Fibroblast of the conjunctiva (primary cell): ENCODE results near the gene TF.
"Not testable (repeated sequence)": the region's sequence is repeated elsewhere in the genome, so short reads cannot be mapped to it uniquely, and the experiment has no call there.

Experiments used
- DNase-seq: peaks from one replicate; pipeline ENCODE4 v3.0.0-alpha.2; 2010; ENCODE audit warnings: low read depth

Gene TF

DNA sequence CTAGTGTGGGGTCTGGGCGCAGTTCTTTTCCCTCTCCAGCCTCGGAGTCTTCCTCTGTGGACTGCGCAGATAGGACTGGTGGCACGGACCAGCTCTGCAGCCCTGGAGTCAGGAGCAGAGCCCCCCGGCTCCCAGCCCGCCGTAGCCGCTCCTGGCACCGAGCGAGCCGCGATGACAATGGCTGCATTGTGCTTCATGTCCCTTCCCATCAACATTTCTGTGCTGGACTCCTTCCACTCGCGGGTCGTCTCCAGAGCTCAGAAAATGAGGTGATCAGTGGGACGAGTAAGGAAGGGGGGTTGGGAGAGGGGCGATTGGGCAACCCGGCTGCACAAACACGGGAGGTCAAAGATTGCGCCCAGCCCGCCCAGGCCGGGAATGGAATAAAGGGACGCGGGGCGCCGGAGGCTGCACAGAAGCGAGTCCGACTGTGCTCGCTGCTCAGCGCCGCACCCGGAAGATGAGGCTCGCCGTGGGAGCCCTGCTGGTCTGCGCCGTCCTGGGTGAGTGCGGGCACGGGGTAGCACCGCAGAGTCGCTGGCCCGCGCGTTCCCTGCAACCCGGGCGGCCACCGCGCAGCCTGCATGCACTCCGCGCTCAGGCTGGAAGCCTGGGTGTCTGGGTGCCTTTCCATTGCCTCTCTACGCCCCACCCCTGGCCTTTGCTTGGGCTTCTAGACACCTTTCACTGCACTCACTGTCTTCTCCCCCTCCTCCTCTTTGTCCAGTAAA, at the start of gene TF:
Gene TF, plus strand, starts transcription at position 413 of the 731 bp plus-strand sequence. Its CDS starts 48 bp downstream, at position 461.
- DNase-seq, result no peak

DNA sequence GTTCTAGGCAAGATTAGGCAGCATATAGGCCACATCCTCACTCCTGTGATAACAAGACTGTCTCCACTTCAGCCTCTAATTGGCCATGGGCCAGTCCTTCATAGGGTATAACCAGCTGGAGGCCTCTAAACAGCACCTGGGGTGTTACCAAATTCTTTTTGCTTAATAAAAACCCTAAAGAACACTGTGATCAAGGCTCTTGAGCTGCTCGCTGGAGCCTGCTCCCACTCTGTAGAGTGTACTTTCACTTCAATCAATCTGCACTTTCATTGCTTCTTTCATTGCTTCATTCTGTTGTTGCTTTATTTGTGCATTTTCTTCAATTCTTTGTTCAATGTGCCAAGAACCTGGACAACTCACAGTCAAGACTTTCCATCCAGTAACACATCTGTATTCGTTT, 48.2 kb upstream of the TF start:
- DNase-seq, result no peak

DNA sequence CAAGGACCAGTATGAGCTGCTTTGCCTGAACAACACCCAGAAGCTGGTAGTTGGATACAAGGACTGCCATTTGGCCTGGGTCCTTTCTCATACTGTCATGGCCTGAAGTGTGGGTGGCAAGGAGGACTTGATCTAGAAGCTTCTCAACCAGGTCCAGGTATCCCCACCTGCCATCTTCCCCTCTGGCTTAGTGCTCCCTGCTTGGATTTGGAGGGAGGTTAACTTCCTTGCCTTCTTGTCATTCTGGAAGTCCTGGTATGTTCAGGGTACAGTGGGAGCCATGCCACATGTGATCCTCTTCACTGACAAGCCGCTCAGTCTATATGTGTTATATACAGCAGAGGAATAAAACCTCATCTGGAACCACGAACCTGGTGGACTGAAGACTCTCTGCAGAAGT, 46.7 kb upstream of the TF start:
- no peak for DNase-seq

DNA sequence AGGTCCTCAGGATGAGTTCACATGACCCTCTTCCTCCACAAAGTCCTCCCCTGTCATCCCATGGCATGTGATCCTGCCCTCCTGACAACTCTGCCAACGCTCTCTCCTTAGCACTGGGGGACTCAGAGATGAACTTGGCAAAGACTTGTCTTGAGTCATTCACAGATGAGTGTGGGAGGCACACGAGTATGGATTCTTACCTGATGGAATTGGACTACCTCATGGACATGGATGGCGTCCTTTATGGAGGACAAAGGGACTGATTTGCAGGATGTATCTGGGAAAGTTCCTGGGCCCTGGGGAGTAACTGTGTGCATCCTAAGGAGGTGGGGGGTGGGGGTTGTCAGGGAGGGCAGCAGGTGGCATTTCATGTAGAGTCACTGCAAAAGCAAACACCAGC, 46.3 kb upstream of the TF start:
- DNase-seq, result no peak

DNA sequence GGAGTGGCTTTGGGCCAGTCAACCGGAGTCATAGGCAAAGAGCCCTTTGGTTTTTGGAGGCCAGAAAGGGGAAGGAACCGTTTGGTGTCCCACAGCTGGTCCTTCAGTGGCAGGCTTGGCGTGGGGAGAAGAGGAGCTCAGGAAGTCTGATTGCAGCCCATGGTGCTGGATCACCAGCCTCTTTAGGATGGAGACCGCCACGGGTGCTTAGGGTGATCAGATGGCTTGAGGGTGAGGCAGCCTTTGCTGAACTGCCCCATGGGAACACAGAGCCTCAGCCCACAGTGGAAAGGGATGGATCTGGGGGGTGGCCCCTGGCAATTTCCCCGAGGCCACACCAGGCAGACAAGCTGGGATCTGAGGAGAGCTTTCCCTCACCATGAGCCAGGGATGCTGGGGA, 45.8 kb upstream of the TF start:
- no peak for DNase-seq

DNA sequence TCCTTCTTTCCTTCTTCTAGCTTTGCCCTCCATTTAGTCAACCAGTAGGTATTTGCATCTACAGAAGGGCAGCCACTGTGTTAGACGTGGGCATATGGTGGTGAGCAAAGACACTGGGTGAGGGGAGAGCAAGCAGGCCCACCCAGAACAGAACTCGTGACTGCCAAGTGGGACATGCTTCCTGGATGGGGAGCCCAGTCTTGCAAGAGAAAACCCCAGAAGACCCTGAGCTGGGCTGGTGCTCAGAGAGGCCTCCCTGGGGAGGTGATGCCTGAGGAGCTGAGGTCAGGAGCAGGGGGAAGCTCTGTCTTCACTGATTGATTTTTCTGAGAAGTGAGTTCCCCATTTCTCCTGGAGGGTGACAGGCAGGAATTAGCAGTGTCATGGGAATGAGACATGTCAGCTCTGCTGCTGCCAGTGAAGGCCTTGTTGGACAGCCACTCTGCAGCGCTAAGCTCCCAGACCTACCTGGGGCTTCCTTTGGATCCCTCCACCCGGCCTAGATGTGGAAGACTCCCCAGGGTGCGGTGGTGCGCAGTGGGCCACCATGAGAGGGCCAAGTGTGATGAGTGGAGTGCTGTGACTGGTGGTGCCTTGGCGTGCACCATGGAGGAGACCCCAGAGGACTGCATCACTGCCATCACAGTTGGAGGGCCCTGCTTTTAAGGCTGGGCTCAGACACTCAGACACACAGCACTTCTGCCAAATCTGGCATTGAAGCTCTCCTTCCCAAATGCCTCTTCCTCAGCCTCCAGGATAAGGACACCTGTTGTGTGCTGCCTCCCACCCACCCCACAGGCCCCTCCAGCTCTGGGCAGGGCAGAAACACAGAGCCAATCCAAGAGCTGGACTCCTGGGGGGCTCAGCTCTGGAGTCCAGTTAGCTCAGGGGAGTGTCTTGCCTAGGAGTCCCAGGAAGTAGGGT, 44.5 kb upstream of the TF start:
- no peak for DNase-seq

DNA sequence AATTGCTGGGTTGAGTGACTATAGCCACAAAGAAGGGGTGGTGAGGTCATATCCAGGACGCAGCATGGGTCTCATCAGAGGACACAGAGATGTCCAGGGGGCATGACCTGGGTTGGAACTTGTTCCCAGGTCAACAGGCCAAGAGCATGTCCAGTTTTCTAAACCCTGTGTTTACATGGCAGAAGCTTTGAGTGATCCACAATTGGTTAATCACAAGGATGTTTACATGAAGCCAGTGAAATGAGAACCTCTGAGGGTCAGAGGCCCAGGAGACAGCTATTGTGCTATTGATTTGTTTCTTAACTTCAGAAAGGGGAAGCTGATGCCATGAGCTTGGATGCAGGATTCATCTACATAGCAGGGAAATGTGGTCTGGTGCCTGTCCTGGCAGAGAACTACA, 42.3 kb upstream of the TF start:
- no peak for DNase-seq

DNA sequence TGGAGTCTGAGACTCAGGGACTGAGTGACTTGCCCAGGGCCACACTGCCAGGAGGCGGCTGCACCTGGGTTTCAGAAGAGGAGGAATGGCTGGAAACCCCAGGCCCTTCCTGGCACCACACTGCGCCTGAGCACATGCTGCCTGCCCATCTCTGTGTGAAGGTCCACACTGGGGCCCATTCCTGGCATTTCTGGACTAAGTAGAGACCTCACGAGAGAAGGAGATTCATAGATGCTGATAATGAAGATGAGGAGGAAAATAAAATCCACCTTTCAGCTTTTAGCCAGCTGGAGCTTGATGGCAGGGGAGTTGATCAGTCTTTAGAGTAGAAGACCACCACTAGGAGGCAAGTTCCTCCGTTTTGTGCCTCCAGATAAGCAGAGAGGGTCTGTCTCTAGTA, 40.2 kb upstream of the TF start:
- DNase-seq, result no peak

DNA sequence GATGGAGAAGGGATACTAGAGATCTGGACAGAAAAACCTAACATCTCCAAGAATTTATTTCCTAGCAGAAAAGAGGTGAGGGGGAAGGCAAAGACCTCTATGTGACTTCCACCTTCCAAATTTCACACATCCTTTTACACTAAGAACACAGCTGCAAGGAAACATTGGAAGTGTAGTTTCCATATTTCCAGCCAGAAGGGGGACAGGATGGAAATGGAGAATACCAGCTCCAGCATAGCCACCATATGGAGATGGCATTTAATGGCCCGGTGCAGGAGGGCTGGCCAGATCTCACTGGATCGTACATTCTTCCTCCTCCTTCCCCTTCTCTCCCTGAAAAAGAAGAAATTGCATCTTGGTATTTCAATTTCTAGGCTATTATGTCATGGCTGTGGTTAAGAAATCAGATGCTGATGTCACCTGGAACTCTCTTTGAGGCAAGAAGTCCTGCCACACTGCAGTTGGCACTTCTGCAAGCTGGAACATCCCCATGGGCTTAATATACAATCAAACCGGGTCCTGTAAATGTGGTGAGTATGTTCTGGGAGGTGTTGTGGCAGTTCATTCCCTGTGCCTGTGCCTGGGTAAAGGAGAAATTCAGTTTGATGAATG, 36.9 kb upstream of the TF start:
- no peak for DNase-seq

DNA sequence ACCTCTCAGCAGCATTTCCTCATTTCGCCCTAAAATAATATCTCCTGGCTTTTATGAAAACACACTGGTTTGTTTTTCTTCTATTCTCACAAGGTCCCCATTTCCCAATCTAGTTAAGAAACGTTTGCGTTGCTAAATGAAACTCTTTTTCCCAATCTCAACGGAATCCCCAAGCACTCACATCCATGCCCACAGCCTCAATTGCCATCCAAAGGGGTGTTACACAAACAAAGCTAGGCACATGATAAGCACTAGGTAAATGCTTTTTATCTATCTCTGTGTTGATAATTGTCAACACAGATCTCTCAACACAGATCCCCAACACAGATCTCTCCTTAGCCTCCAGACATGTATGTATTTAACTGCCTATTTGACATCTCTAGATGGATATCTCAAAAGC, 35.2 kb upstream of the TF start:
- DNase-seq, result no peak

DNA sequence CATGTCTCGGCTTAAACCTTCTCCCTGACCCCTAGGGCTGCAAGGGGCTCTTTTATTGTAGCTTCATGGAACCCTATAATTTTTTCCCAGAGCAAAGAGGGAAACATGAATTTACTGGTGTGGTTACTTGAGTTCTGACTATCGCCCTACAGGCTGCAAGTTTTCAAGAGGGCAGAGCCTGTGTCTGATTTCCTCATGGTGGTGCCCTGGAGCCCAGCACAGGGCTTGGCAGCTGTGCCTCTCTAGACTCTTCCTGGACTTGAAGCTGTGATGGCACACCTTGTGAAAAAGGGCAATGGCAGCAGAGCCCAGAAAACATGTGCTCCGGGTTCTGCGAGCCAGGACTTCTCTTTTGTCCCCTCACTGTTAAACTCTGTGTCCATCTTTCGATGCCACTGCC, 34.2 kb upstream of the TF start:
- no peak for DNase-seq

DNA sequence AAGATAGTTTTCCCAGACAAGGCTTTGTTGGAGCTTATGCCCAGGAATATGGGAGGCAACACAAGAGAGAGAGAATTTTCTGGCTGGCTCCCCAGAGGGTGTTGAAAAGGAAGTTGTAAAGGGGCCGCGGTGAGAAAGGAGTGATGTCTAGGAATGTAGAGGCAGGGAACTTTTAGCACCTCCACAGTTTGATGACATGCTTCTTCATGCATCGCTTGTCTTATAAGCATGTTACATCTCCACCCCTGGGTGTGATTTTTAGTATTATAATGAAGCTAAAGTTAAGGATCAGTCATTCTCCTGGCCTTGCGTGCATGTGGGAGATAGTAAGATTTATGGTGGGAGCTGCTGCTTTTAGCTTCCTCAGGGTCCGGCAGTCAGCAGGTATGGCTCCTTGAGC, 32.8 kb upstream of the TF start:
- DNase-seq, result no peak

DNA sequence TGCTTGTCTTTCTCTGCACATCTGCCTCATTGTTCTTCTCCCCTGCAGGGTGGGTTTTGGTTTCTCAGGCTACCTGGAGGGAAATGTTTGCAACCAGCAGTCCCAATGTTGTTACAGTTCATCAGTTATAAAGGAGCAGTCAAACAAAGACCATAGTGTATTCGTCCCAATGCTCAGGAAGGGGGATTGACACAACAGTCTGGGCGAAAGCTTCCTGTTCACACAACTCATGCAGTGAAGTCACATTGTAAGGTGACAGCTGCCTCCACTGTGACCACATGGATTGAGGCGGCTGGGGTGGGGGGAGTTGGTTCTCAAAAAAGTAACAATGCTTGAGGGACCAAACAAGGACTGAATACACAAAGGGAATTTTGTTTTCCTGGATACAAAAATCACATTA, 28.8 kb upstream of the TF start:
- no peak for DNase-seq

DNA sequence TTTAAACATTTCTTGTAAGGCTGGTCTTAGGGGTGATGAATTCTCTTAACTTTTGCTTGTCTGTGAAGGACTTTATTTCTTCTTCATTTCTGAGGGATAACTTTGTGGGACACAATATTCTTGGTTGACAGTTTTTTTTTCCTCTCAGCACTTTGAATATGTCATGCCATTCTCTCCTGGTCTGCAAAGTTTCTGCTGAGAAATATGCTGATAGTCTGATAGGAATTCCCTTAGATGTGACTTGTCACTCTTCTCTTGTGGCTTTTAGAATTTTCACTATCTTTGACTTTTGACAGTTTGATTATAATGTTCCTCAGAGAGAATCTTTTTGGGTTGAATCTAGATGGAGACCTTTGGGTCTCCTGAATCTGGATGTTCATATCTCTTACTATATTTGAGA, 23.3 kb upstream of the TF start:
- no peak for DNase-seq

DNA sequence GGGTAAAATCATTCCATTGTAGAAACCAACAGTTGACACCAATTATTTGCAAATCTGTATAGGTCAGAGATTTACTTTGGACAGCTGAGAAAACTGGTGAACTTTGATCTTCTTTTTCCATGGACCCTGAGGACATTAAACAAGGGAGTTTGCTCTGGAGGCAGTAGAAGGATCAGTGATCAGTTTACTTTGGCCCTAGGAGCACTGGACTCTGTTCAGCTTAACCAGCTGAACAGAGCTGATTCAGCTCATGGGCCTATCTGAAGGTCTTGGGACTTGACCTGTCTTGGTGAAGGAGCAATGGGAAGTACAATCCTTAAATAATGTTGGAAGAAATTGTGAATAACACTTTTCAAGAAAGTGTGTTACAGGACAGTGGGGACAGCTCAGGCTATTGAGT, 15.2 kb upstream of the TF start:
- DNase-seq, result no peak

DNA sequence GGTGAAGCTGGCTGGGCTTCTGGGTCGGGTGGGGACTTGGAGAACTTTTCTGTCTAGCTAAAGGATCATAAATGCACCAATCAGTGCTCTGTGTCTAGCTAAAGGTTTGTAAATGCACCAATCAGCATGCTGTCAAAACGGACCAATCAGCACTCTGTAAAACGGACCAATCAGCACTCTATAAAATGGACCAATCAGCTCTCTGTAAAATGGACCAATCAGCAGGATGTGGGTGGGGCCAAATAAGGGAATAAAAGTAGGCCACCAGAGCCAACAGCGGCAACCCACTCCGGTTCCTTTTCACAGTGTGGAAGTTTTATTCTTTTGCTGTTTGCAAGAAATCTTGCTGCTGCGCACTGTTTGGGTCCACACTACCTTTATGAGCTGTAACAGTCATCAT, 14.0 kb upstream of the TF start:
- not testable (repeated sequence) for DNase-seq

DNA sequence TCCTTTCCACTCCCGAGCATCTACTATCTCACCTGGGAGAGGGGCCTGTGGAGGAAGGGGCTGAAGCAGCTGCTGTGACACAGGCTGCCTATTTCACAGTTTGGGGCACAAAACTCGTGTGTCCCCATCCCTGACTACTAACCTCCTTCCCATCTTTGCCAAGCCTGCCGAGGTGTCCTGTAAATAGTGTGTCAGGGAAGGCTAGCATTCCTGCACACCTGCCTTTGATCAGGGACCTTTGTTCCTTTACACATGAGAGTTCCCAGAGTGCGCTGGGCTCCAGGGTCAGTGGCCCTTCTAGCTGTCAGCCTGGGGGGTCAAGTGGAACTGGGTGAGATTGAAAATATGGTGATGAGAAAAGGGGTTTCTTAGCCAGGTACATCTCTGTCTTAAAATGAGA, 13.0 kb upstream of the TF start:
- no peak for DNase-seq

DNA sequence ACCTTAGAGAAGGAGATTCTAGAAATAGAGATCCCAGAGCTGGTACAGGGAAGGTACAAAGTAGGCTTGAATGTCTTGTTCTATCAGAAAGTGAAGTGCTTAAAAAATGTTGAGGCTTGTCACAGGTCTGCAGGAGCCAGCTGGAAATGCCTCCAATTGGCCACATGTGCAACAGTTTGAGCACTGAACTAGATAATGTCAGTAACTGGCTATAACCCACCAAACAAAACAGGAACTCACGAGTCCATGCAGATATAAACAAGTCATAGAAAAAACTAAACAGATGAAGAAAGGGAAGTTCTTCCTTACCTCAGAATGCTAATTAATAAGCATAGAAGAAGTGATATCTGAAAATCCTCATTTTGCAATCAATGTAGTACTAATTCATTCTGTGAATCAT, 11.9 kb upstream of the TF start:
- DNase-seq, result no peak

DNA sequence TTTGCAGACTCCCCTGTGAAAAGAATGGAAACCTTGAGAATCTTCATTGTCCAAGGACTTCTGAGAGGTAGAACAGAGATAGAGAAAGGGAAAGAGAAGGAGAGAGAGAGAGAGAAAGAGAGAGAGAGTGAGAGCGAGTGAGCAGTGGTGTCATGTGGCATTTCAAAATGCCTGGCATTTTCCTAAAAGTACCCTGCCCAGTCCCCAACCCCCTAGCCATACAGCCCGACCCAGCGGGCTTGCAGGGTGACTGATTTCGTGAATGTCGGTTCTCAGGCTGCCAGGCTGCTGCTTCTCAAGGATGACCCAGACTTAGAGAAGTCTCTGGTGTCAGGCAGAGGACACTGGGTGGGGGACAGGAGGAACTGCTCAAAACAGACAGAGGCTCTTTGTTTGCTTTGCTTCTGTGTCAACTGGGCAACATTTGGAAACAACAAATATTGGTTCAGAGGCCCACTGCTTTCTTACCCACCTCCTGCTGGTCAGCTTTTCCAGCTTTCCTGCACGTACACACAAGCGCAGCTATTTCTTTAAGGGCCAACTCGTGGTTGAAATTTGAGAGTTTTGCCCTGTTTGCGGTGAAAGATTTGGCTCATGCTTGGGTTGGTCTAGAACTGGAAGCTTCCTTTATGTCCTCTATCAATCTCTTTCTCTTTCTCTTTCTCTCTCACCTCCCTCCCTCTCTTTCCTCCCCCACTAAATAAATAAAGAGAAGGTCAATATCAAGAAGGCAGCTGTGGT, 3.7 kb upstream of the TF start:
- DNase-seq, result no peak

DNA sequence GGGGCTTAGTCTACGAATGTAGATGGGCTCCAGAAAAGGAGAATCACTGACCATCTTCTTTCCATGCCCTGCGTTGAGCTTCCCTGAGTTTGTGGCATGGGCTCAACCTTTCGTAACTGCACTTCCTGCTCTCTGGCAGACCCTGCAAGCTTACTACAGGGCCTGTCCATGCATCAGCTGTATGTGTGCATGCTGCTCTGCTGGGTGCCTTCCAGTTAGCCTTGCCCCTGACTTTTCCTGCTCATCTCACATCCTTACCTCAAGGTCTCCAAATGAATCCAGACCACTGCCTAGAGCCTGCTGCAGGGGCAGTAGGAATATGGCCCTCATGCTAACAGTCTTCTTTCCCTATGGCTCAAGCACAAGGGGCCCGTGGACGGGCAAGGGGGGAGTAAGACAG, 2.0 kb upstream of the TF start:
- DNase-seq, result no peak

DNA sequence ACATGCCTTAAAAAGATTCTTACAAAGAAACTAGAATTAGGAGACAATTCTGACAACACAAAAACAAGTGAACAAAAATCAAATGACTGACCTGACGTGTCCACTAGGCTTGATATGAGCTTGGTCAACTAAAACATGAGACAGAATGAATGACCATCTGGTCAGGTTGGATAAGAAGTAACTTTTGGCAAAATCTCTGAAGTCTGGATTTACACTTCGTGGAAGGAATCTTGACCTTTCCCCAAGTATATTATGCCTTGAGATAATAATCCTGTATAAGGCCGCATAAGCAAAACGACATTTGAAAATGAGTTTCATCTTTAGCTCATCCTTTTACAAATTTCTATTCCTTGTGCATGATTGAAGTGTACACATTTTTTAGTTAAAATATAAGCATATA, 1.1 kb upstream of the TF start:
- DNase-seq, result no peak

DNA sequence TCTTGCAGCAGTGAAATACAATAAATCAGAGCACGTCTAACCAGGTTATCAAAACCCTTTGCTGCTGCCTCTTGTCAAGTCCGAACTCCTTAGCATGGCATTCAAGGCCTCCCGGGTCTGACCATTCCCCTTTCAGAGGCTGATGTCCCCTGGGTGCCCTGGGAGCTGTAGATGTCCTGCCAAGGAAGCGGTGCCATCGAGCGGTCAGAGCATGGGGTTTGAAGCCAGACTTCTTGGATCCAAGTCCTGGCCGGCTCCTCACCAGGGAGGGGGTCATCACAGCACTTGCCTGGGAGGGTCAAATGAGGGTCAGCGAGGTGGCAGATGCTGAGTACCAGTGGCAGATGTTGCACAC, 496 bp downstream of the TF start:
- DNase-seq, result no peak

DNA sequence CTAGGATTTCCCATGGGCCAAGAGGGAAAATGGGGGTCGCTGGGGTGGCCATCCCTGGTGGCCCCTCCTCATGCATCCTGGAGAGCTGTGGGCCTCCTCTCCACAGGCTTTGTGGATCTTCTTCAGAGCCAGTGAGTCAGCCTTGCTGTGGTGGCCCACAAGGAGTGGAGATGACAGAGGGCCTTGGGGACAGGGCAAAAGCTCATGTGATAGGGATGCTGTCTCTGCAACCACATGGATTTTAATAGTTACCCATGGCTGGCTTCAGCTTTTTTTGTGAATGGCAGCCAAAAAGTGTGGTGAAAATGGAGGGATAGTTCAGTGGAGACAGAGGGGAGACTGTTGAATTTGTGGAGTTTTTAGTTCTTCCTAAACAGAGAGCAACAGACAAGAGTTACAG, 1.2 kb downstream of the TF start:
- DNase-seq, result no peak
